GM13977 (cell line): ENCODE data around the gene ZNF853.
"Not testable (repeated sequence)": the region's sequence is repeated elsewhere in the genome, so short reads cannot be mapped to it uniquely, and the experiment has no call there.

ENCODE experiments used
- DNase-seq: peaks from one replicate; pipeline ENCODE4 v3.0.0; 2012; ENCODE audit warnings: low spot score
- CTCF ChIP-seq: IDR thresholded peaks from 2 replicates; pipeline ENCODE4 v1.5.1; 2012; ENCODE audit warnings: mild to moderate bottlenecking, control low read depth; ENCODE audit not compliant: insufficient read depth; ENCODE audit errors: extremely low read depth, missing control alignments
- in situ Hi-C: fragments of 300-500 bp; cut with MboI; formaldehyde crosslinking; loops from one replicate; pipeline ENCODE4 v1.12.0; 2022; ENCODE audit warnings: low sequenced_read_pairs, low pct_unique_long_range_greater_than_20kb, mixed read lengths, inconsistent platforms; ENCODE audit not compliant: unreplicated experiment

The ZNF853 gene

GRCh38 chr7:6614953-6615722 lies at the start of gene ZNF853:
Gene ZNF853, plus strand, starts transcription at chr7:6615610. Its CDS starts 565 bp downstream, at chr7:6616175.
- no peak for TF ChIP-seq CTCF
- DNase-seq = no peak
- in situ Hi-C loops = no loop called here

GRCh38 chr7:6565655-6566054 lies 49.8 kb upstream of the ZNF853 start:
- no peak for DNase-seq
- TF ChIP-seq CTCF = no peak
- in situ Hi-C loops = no loop called here

GRCh38 chr7:6567886-6568285 lies 47.5 kb upstream of the ZNF853 start:
- no peak for DNase-seq
- no peak for TF ChIP-seq CTCF
- in situ Hi-C loops = no loop called here

GRCh38 chr7:6571160-6571779 lies 44.1 kb upstream of the ZNF853 start:
- no peak for DNase-seq
- in situ Hi-C loops = no loop called here
- no peak for TF ChIP-seq CTCF

GRCh38 chr7:6575281-6576023 lies 40.0 kb upstream of the ZNF853 start:
- no peak for DNase-seq
- in situ Hi-C loops = loop anchor here (25.0 kb wide), 1 partner anchor 262 kb away; the partner anchor contains the start of gene CCZ1B
- no peak for TF ChIP-seq CTCF

GRCh38 chr7:6576024-6576866 lies 39.2 kb upstream of the ZNF853 start:
- no peak for DNase-seq
- TF ChIP-seq CTCF = peak; percentile 30
- in situ Hi-C loops = loop anchor here (25.0 kb wide), 1 partner anchor 261 kb away; the partner anchor contains the start of gene CCZ1B

GRCh38 chr7:6576867-6577368 lies 38.5 kb upstream of the ZNF853 start:
- in situ Hi-C loops = loop anchor here (25.0 kb wide), 1 partner anchor 260 kb away; the partner anchor contains the start of gene CCZ1B
- DNase-seq = not testable (repeated sequence)
